Measurements from ENCODE around the gene FAM47E.
"Not testable (repeated sequence)": the region's sequence is repeated elsewhere in the genome, so short reads cannot be mapped to it uniquely, and the experiment has no call there.

The FAM47E gene

GRCh38 chr4:76240236-76240635 is 11.3 kb upstream of the FAM47E start:
- Histone ChIP-seq H3K27ac (ENCODE audit: extremely low read depth, low read depth, low read length) (no peak overlapping the region), H3K4me3 (ENCODE audit: low read depth, low read length) (no peak overlapping the region), H3K9me3 (ENCODE audit: control insufficient read depth, insufficient read depth, low read depth, low read length) (no peaks in the 10 kb centered on the region), H3K36me3 (ENCODE audit: control insufficient read depth in 2 of 2, insufficient read depth in 1 of 2, low read length in 2 of 2) (no peaks in the 10 kb centered on the region), H3K4me1 (ENCODE audit: control insufficient read depth, insufficient read depth, low read length) (no peaks in the 10 kb centered on the region)
- ChIA-PET CTCF (interaction anchor here (0.6 kb wide), 1 partner anchor 11 kb away, joined by 4 read pairs; no protein-coding TSS in a partner anchor), POLR2A (no interaction called here)
- TF ChIP-seq ZNF121 (tag by site-specific recombination; IDR thresholded peaks at IDR 0.05) (no peak), ZNF558 (tag by site-specific recombination; IDR thresholded peaks at IDR 0.05) (peak; percentile 98)

- H3K36me3 ChIP-seq (ENCODE audit: control insufficient read depth in 2 of 2, insufficient read depth in 1 of 2, low read length in 2 of 2); POLR2A ChIA-PET; H3K4me1 ChIP-seq (ENCODE audit: control insufficient read depth, insufficient read depth, low read length); CTCF ChIA-PET; H3K4me3 ChIP-seq (ENCODE audit: low read depth, low read length); H3K9me3 ChIP-seq (ENCODE audit: control insufficient read depth, insufficient read depth, low read depth, low read length); H3K27ac ChIP-seq (ENCODE audit: extremely low read depth, low read depth, low read length): not testable (repeated sequence)
- TF ChIP-seq ZNF146 (tag by site-specific recombination; IDR thresholded peaks at IDR 0.05) = peak; percentile 75
These were observed 7.6 kb upstream of the FAM47E start for GRCh38 chr4:76243877-76244276.

- H3K4me1 ChIP-seq (ENCODE audit: control insufficient read depth, insufficient read depth, low read length) = no peaks in the 10 kb centered on the region
- CTCF ChIA-PET = interaction anchor here (1.0 kb wide), 1 partner anchor 131 kb away, joined by 3 read pairs; no protein-coding TSS in a partner anchor
- no peaks in the 10 kb centered on the region for H3K9me3 ChIP-seq (ENCODE audit: control insufficient read depth, insufficient read depth, low read depth, low read length)
- H3K27ac ChIP-seq (ENCODE audit: extremely low read depth, low read depth, low read length) = no peak overlapping the region
- H3K36me3 ChIP-seq (ENCODE audit: control insufficient read depth in 2 of 2, insufficient read depth in 1 of 2, low read length in 2 of 2) = no peaks in the 10 kb centered on the region
- POLR2A ChIA-PET = no interaction called here
- no peak overlapping the region for H3K4me3 ChIP-seq (ENCODE audit: low read depth, low read length)
- TF ChIP-seq ZBTB11 (tag by site-specific recombination; conservative IDR thresholded peaks at IDR 0.05; ENCODE audit: low read depth) = no peak
- TF ChIP-seq TRIM28 (IDR thresholded peaks at IDR 0.05; ENCODE audit: borderline replicate concordance, low read length) = no peak
- TF ChIP-seq PRDM10 (tag by site-specific recombination; IDR thresholded peaks at IDR 0.05) = no peak
- TF ChIP-seq CTCF (tag by site-specific recombination; IDR thresholded peaks at IDR 0.05) = peak; percentile 28; the same call in 1 of the 2 replicates
- TF ChIP-seq TCF7L2 (IDR thresholded peaks at IDR 0.05; ENCODE audit: borderline replicate concordance, low read depth, low read length) = no peak
These were observed 5.5 kb upstream of the FAM47E start for GRCh38 chr4:76246025-76246424.

GRCh38 chr4:76246852-76247251 is 4.7 kb upstream of the FAM47E start:
- H3K27ac ChIP-seq (ENCODE audit: extremely low read depth, low read depth, low read length) = no peak overlapping the region
- H3K36me3 ChIP-seq (ENCODE audit: control insufficient read depth in 2 of 2, insufficient read depth in 1 of 2, low read length in 2 of 2) = no peaks in the 10 kb centered on the region
- no peak overlapping the region for H3K4me3 ChIP-seq (ENCODE audit: low read depth, low read length)
- H3K4me1 ChIP-seq (ENCODE audit: control insufficient read depth, insufficient read depth, low read length) = no peaks in the 10 kb centered on the region
- ChIA-PET POLR2A (no interaction called here), CTCF (interaction anchor here (1.0 kb wide), 1 partner anchor 130 kb away, joined by 3 read pairs; no protein-coding TSS in a partner anchor)
- no peaks in the 10 kb centered on the region for H3K9me3 ChIP-seq (ENCODE audit: control insufficient read depth, insufficient read depth, low read depth, low read length)
- TF ChIP-seq ZNF704 (tag by site-specific recombination; IDR thresholded peaks at IDR 0.05) = no peak
- no peak for TF ChIP-seq RBAK (tag by site-specific recombination; IDR thresholded peaks at IDR 0.05)

All from HEK293 (cell line).